Astrocyte (in vitro differentiated cells and primary cell): ENCODE results near the gene BEST4. TPM values are rescaled to one million over a fixed set of nuclear protein-coding genes. Genes with fewer than 3 reads are reported as not detected.

ENCODE experiments used
- DNase-seq: peaks from one replicate; pipeline ENCODE4 v3.0.0-alpha.2; 2010; ENCODE audit warnings: low read depth
- FAIRE-seq: peaks from 2 replicates; lab custom pipeline; 2011; peaks lifted over from hg19 to GRCh38; lab: Jason Lieb, UNC
- H2AFZ ChIP-seq: 2 replicates; pipeline ENCODE4 v1.6.0; 2012; ENCODE audit warnings: low read depth, low read length, inconsistent platforms
- H3K27ac ChIP-seq: 2 replicates; pipeline ENCODE4 v1.5.1; 2011; ENCODE audit warnings: low read depth, low read length, inconsistent platforms
- H3K27me3 ChIP-seq: 2 replicates; pipeline ENCODE4 v1.6.0; 2011; ENCODE audit warnings: low read length, inconsistent platforms; ENCODE audit not compliant: insufficient read depth
- H3K36me3 ChIP-seq: 2 replicates; pipeline ENCODE4 v1.5.1; 2011; ENCODE audit warnings: low read length, inconsistent platforms; ENCODE audit not compliant: insufficient read depth
- H3K4me1 ChIP-seq: 2 replicates; pipeline ENCODE4 v1.5.1; 2011; ENCODE audit warnings: low read length, inconsistent platforms; ENCODE audit not compliant: insufficient read depth
- H3K4me2 ChIP-seq: 2 replicates; pipeline ENCODE4 v1.6.0; 2012; ENCODE audit warnings: low read length, inconsistent platforms
- H3K4me3 ChIP-seq: 2 replicates; pipeline ENCODE4 v1.5.1; 2011; ENCODE audit warnings: low read depth, mild to moderate bottlenecking, low read length, inconsistent platforms; ENCODE audit not compliant: insufficient read depth
- H3K79me2 ChIP-seq: 2 replicates; pipeline ENCODE4 v1.6.0; 2012; ENCODE audit warnings: mild to moderate bottlenecking, low read length, inconsistent platforms; ENCODE audit not compliant: insufficient read depth
- H3K9ac ChIP-seq: 2 replicates; pipeline ENCODE4 v1.6.0; 2012; ENCODE audit warnings: mild to moderate bottlenecking, low read length, inconsistent platforms
- H3K9me3 ChIP-seq: 2 replicates; pipeline ENCODE4 v1.5.1; 2012; ENCODE audit warnings: low read depth, mild to moderate bottlenecking, low read length, inconsistent platforms; ENCODE audit not compliant: insufficient read depth
- H4K20me1 ChIP-seq: 2 replicates; pipeline ENCODE4 v1.6.0; 2012; ENCODE audit warnings: low read length, inconsistent platforms; ENCODE audit not compliant: insufficient read depth
- H3K27ac Mint-ChIP-seq: one replicate; pipeline ENCODE4 v1.8.0; 2021; ENCODE audit warnings: mild to moderate bottlenecking, mixed read lengths; ENCODE audit not compliant: unreplicated experiment
- H3K27me3 Mint-ChIP-seq: one replicate; pipeline ENCODE4 v1.8.0; 2021; ENCODE audit warnings: low read depth, mixed read lengths; ENCODE audit not compliant: unreplicated experiment
- H3K36me3 Mint-ChIP-seq: one replicate; pipeline ENCODE4 v1.8.0; 2021; ENCODE audit warnings: low read depth, mixed read lengths; ENCODE audit not compliant: unreplicated experiment
- H3K4me1 Mint-ChIP-seq: one replicate; pipeline ENCODE4 v1.8.0; 2021; ENCODE audit warnings: low read depth, mixed read lengths; ENCODE audit not compliant: unreplicated experiment
- H3K4me3 Mint-ChIP-seq: one replicate; pipeline ENCODE4 v1.8.0; 2021; ENCODE audit warnings: mild to moderate bottlenecking, moderate library complexity, mixed read lengths; ENCODE audit not compliant: unreplicated experiment
- H3K9me3 Mint-ChIP-seq: one replicate; pipeline ENCODE4 v1.8.0; 2021; ENCODE audit warnings: mild to moderate bottlenecking, mixed read lengths; ENCODE audit not compliant: unreplicated experiment
- EZH2 ChIP-seq: IDR thresholded peaks from 2 replicates; pipeline ENCODE4 v1.6.1; 2012; ENCODE audit warnings: mild to moderate bottlenecking, low read length, inconsistent platforms; ENCODE audit not compliant: insufficient read depth
- total RNA-seq: library from RNA; stranded (reverse); gene quantifications from 2 replicates; pipeline ENCODE4 v1.2.1, GENCODE V29; 2021
- TF ChIP-seq, protein P1 (sequence below): IDR thresholded peaks from 2 replicates; pipeline ENCODE4 v1.5.1; 2011; ENCODE audit warnings: low read depth, mild to moderate bottlenecking, inconsistent platforms, low read length, moderate library complexity; ENCODE audit not compliant: insufficient read depth

BEST4 gene
- total RNA-seq, 1 donor from 2014 or later = not detected

DNA sequence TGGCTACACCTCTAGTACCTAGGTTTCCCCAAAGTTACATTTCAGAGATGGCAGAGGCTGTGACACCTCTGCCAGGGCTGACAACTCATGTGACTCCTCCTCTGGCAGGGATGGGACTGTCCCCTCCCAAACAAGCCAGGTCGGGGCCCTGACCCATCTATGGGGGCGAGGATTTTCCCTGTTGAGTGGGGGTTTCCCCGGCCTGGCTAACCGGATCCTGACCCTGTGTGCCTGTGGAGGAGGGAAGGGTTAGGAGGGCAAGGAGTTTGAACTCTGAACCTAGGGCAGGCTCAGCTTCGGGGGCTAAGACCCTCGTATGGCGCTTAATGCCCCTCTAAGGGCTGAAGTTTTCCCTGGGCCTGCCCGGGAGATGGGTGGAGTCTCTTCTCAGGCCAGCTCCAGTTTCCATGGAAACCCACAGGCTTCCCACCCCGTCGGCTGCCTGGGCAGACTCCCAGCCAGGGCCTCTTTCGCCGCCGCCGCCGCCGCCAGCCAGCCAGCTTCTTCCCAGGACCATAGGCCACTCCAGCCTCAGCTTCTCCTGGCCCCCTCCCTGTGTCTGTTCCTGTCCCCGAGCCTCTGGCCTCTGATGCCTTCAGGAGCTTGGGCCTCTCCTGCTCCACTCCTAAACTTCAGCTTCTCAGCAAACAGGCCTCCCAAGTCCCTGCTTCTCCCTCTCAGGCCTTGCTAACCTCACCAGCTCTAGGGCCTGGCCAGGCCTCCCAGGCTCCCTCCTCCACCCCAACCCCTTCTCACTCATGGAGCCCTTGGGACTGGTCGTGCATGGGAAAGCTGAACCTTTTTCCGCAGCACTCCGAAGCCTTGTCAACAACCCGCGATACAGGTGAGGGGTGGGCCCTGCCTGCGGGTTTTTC lies 20.3 kb upstream of the BEST4 start, which contains the start of gene BTBD19:
BTBD19 (plus strand) TSS at position 461 of the 875 bp plus-strand sequence; CDS start at position 759, 298 bp downstream.
- Mint-ChIP-seq H3K27me3 (no peaks in the 10 kb centered on the region), H3K4me3 (peak within 1 kb of the TSS; percentile 79), H3K4me1 (peaks cover 62% of the 10 kb centered on the region), H3K9me3 (no peaks in the 10 kb centered on the region), H3K27ac (peak within 1 kb of the TSS; percentile 99), H3K36me3 (peaks cover 12% of the 10 kb centered on the region)
- Histone ChIP-seq H3K27me3 (no peaks in the 10 kb centered on the region), H3K4me2 (peak within 1 kb of the TSS; percentile 86), H4K20me1 (peaks cover 28% of the 10 kb centered on the region), H3K4me3 (peak within 1 kb of the TSS; percentile 53), H2AFZ (peak within 1 kb of the TSS; percentile 2), H3K36me3 (peaks cover 28% of the 10 kb centered on the region), H3K4me1 (peaks cover 83% of the 10 kb centered on the region), H3K27ac (peak within 1 kb of the TSS; percentile 100), H3K79me2 (peaks cover 63% of the 10 kb centered on the region), H3K9me3 (no peaks in the 10 kb centered on the region), H3K9ac (peak within 1 kb of the TSS; percentile 98)
- no peak for FAIRE-seq
- DNase-seq = peak; percentile 84
- TF ChIP-seq, protein P1, sequence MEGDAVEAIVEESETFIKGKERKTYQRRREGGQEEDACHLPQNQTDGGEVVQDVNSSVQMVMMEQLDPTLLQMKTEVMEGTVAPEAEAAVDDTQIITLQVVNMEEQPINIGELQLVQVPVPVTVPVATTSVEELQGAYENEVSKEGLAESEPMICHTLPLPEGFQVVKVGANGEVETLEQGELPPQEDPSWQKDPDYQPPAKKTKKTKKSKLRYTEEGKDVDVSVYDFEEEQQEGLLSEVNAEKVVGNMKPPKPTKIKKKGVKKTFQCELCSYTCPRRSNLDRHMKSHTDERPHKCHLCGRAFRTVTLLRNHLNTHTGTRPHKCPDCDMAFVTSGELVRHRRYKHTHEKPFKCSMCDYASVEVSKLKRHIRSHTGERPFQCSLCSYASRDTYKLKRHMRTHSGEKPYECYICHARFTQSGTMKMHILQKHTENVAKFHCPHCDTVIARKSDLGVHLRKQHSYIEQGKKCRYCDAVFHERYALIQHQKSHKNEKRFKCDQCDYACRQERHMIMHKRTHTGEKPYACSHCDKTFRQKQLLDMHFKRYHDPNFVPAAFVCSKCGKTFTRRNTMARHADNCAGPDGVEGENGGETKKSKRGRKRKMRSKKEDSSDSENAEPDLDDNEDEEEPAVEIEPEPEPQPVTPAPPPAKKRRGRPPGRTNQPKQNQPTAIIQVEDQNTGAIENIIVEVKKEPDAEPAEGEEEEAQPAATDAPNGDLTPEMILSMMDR = no peak
- no peak for TF ChIP-seq EZH2

DNA sequence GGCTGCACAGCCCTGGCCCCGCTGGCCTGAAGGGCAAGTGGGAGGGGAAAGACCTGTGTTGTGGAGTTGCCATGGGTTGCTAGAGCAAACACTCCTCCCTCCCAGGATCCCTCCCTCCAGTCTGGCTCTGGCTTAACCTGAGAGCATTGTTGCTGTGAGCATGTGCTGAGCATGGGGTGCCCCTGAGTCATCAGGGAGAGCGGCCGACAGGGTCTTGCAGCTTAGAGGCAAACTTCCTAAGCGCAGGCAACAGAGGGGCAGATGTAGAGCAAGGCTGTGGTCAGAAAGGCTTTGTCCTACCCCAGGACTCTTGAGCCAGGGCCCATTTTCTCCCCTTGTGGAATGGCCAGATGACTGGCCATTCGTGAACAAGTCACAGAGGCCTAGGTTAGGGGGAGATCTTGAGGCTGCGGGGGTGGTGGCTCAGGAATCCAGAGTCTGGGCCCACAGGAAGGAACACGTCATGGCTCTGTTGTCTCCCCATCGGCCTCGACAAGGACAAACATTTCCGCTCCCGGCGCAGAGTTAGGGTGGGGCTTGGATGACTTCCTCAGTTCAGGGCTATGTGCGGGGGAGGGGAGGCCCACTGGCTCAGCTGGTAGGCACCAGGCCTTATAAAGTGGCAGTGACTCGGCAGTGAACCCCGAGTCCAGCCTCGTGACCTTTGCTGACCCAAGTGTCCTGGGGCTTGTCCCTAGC lies 19.5 kb upstream of the BEST4 start:
- FAIRE-seq (peak; percentile 82), DNase-seq (peak; percentile 99)
- H3K9ac ChIP-seq = peak overlapping the region; percentile 98
- no peaks in the 10 kb centered on the region for H3K27me3 ChIP-seq
- no peak for TF ChIP-seq EZH2
- TF ChIP-seq, protein P1 = no peak
- H4K20me1 ChIP-seq = peaks cover 35% of the 10 kb centered on the region
- peaks cover 67% of the 10 kb centered on the region for H3K4me1 Mint-ChIP-seq
- peak overlapping the region; percentile 79 for H3K4me3 Mint-ChIP-seq
- H3K36me3 ChIP-seq = peaks cover 36% of the 10 kb centered on the region
- H3K4me1 ChIP-seq = peaks cover 83% of the 10 kb centered on the region
- H3K4me3 ChIP-seq = peak overlapping the region; percentile 53
- H2AFZ ChIP-seq = peak overlapping the region; percentile 2
- no peaks in the 10 kb centered on the region for H3K9me3 ChIP-seq
- peak overlapping the region; percentile 99 for H3K27ac Mint-ChIP-seq
- H3K27me3 Mint-ChIP-seq = no peaks in the 10 kb centered on the region
- peak overlapping the region; percentile 86 for H3K4me2 ChIP-seq
- no peaks in the 10 kb centered on the region for H3K9me3 Mint-ChIP-seq
- peak overlapping the region; percentile 100 for H3K27ac ChIP-seq
- H3K36me3 Mint-ChIP-seq = peaks cover 20% of the 10 kb centered on the region
- peaks cover 63% of the 10 kb centered on the region for H3K79me2 ChIP-seq
